GM12891 (cell line): Measurements from ENCODE around the gene DCLK2.

Experiments used
- POLR2AphosphoS5 ChIP-seq: IDR thresholded peaks from 2 replicates; pipeline ENCODE4 v1.6.1; 2011; ENCODE audit warnings: low read depth, low read length, control low read depth
- SPI1 ChIP-seq: IDR thresholded peaks from 2 replicates; pipeline ENCODE4 v1.6.1; 2011; ENCODE audit warnings: low read depth, low read length, control low read depth
- TAF1 ChIP-seq: IDR thresholded peaks from 2 replicates; pipeline ENCODE4 v1.6.1; 2011; ENCODE audit warnings: low read depth, low read length, control low read depth

- TF ChIP-seq POLR2AphosphoS5, result no peak
- TF ChIP-seq SPI1, result no peak
- no peak for TF ChIP-seq TAF1
Measured at GRCh38 chr4:150236626-150237025, 158.4 kb downstream of the DCLK2 start.
